PC-3 (cell line): ENCODE data around the gene TMTC1. TPM values are rescaled to one million over a fixed set of nuclear protein-coding genes. Genes with fewer than 3 reads are reported as not detected.

Experiments
- ATAC-seq: fragments of 200-7000 bp; cut with Tn5 transposase; 2 replicates; pipeline ENCODE4 v1.9.1; 2020; ENCODE audit warnings: mild to moderate bottlenecking, moderate library complexity
- BruUV-seq: library from RNA; stranded (reverse); fragments of 400-500 nt; replicated peaks from 2 replicates; lab custom pipeline; 2021; lab: Mats Ljungman, UMichigan
- CTCF ChIA-PET: fragments of 300-600 bp; sonication (Branson Sonifier 250); formaldehyde crosslinking; loops from one replicate; lab custom pipeline; 2022; ENCODE audit warnings: antibody characterized with exemption; lab: Charles Lee
- POLR2A ChIA-PET: fragments of 300-600 bp; sonication (Branson Sonifier 250); formaldehyde crosslinking; loops from one replicate; lab custom pipeline; 2022; ENCODE audit warnings: antibody characterized with exemption; ENCODE audit not compliant: unreplicated experiment; lab: Charles Lee
- DNase-seq: peaks from one replicate; pipeline ENCODE4 v3.0.0-alpha.2; 2015
- H2AFZ ChIP-seq: fragments of 300-600 bp; sonication (generic); 2 replicates; pipeline ENCODE4 v1.6.0; 2016; ENCODE audit warnings: antibody characterized with exemption, low read length
- H3F3A ChIP-seq: fragments of 300-600 bp; sonication (generic); one replicate; pipeline ENCODE4 v1.6.0; 2017; ENCODE audit warnings: antibody characterized with exemption, low read length, control low read depth, mild to moderate bottlenecking; ENCODE audit not compliant: unreplicated experiment
- H3K27ac ChIP-seq: fragments of 300-600 bp; sonication (generic); 2 replicates; pipeline ENCODE4 v1.5.1; 2016; ENCODE audit warnings: mild to moderate bottlenecking, low read length
- H3K27me3 ChIP-seq: fragments of 300-600 bp; sonication (generic); 2 replicates; pipeline ENCODE4 v1.6.1; 2016; ENCODE audit warnings: low read length, mixed read lengths
- H3K36me3 ChIP-seq: fragments of 300-600 bp; sonication (generic); 2 replicates; pipeline ENCODE4 v1.6.1; 2016; ENCODE audit warnings: low read depth, mixed run types, low read length, mixed read lengths
- H3K4me1 ChIP-seq: fragments of 300-600 bp; sonication (generic); 2 replicates; pipeline ENCODE4 v1.5.1; 2016; ENCODE audit warnings: low read length; ENCODE audit not compliant: insufficient read depth
- H3K4me2 ChIP-seq: fragments of 300-600 bp; sonication (generic); 2 replicates; pipeline ENCODE4 v1.6.0; 2016; ENCODE audit warnings: low read length
- H3K4me3 ChIP-seq: fragments of 300-600 bp; sonication (generic); 2 replicates; pipeline ENCODE4 v1.5.1; 2016; ENCODE audit warnings: mild to moderate bottlenecking, low read length, mixed read lengths
- H3K79me2 ChIP-seq: fragments of 300-600 bp; sonication (generic); 2 replicates; pipeline ENCODE4 v1.6.1; 2017; ENCODE audit warnings: low read length, mixed read lengths
- H3K9ac ChIP-seq: fragments of 300-600 bp; sonication (generic); 2 replicates; pipeline ENCODE4 v1.6.0; 2016; ENCODE audit warnings: mild to moderate bottlenecking, low read length
- H3K9me2 ChIP-seq: fragments of 300-600 bp; sonication (generic); replicated peaks from 2 replicates; pipeline ENCODE4 v1.6.1; 2016; ENCODE audit warnings: mixed run types, low read length, mixed read lengths
- H3K9me3 ChIP-seq: fragments of 300-600 bp; sonication (generic); 2 replicates; pipeline ENCODE4 v1.6.1; 2016; ENCODE audit warnings: low read length, mixed read lengths
- H4K20me1 ChIP-seq: fragments of 300-600 bp; sonication (generic); 2 replicates; pipeline ENCODE4 v1.6.1; 2016; ENCODE audit warnings: low read length, mixed read lengths
- EZH2 ChIP-seq: fragments of 300-600 bp; sonication (generic); IDR thresholded peaks from one replicate; pipeline ENCODE4 v1.6.1; 2017; ENCODE audit warnings: antibody characterized with exemption, mild to moderate bottlenecking, low read length; ENCODE audit not compliant: unreplicated experiment
- EZH2phosphoT487 ChIP-seq: fragments of 300-600 bp; sonication (generic); IDR thresholded peaks from 2 replicates; pipeline ENCODE4 v1.6.1; 2018; ENCODE audit warnings: mild to moderate bottlenecking, antibody characterized with exemption, low read length, borderline replicate concordance
- intact Hi-C: fragments of 100-400 bp; cut with micrococcal nuclease; formaldehyde crosslinking; loops from 2 replicates; pipeline ENCODE4 v1.9.0; 2023
- total RNA-seq: library from RNA; depleted of rRNA; stranded (reverse); fragments of >200 nt; gene quantifications from 2 replicates; pipeline ENCODE4 v1.2.3, GENCODE V29; 2014
- TF ChIP-seq, protein P1 (sequence below): fragments of 300-600 bp; sonication (generic); conservative IDR thresholded peaks from 2 replicates; pipeline ENCODE4 v1.5.1; 2017; ENCODE audit warnings: antibody characterized with exemption, low read depth, mild to moderate bottlenecking, low read length

Gene TMTC1
- total RNA-seq, 1 experiment from 2014 or later, result 5.8 TPM

DNA sequence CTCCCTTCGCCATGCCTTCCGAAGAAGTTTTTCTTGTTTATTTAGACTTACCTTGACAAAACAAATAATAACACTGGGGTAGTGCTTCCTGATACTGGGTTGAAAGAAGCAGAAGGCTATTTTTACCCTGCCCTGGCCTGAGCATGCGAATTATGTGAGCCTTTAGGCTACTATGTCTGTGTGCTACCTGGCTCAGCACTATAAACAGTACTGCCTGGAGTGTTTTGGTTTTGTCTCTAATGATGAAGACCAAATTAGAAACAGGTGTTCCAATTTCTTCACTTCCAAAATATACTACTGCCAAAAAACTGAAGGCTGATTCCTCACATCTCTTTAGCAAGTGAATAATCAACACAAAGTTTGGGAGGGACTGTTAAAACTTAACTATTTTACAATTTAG, 278.6 kb downstream of the TMTC1 start:
- Histone ChIP-seq H3K27ac (no peak overlapping the region), H3F3A (no peaks in the 10 kb centered on the region), H3K27me3 (peaks cover 7% of the 10 kb centered on the region), H3K9ac (no peak overlapping the region), H3K79me2 (no peaks in the 10 kb centered on the region), H3K4me3 (no peak overlapping the region), H4K20me1 (no peaks in the 10 kb centered on the region), H3K9me3 (no peaks in the 10 kb centered on the region), H3K4me2 (no peak overlapping the region), H2AFZ (no peak overlapping the region), H3K4me1 (peaks cover 4% of the 10 kb centered on the region; the same call in 1 of the 2 replicates), H3K9me2 (no peaks in the 10 kb centered on the region), H3K36me3 (no peaks in the 10 kb centered on the region)
- ChIA-PET CTCF (no interaction called here), POLR2A (no interaction called here)
- DNase-seq (no peak), ATAC-seq (no peak)
- BruUV-seq, result no TSS peak
- intact Hi-C loops, result no loop called here
- TF ChIP-seq EZH2phosphoT487 (no peak), EZH2 (no peak)
- TF ChIP-seq, protein P1, sequence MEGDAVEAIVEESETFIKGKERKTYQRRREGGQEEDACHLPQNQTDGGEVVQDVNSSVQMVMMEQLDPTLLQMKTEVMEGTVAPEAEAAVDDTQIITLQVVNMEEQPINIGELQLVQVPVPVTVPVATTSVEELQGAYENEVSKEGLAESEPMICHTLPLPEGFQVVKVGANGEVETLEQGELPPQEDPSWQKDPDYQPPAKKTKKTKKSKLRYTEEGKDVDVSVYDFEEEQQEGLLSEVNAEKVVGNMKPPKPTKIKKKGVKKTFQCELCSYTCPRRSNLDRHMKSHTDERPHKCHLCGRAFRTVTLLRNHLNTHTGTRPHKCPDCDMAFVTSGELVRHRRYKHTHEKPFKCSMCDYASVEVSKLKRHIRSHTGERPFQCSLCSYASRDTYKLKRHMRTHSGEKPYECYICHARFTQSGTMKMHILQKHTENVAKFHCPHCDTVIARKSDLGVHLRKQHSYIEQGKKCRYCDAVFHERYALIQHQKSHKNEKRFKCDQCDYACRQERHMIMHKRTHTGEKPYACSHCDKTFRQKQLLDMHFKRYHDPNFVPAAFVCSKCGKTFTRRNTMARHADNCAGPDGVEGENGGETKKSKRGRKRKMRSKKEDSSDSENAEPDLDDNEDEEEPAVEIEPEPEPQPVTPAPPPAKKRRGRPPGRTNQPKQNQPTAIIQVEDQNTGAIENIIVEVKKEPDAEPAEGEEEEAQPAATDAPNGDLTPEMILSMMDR, result no peak

DNA sequence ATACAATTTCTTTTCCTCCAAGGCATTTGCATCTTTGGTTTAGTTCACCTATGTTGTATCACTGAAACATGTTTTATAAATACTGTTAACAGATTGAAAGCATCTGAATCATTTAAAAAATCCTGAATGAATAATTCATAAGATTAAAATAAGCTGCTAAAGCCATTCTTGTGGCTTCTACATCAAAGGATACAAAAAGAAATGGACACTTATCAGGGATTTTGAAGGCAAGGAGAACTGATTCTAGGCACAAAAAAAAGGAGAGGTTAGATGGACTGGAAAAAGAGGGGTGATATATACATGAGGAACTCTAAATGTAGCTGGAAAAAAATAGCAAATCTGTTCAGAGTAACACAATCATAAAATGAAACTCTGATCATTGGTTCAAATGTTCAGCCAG, 280.5 kb downstream of the TMTC1 start:
- no peak overlapping the region for H3K27ac ChIP-seq
- H3K36me3 ChIP-seq, result no peaks in the 10 kb centered on the region
- H2AFZ ChIP-seq, result no peak overlapping the region
- H3K9ac ChIP-seq, result no peak overlapping the region
- no peak overlapping the region for H3K4me2 ChIP-seq
- H3K27me3 ChIP-seq, result peaks cover 12% of the 10 kb centered on the region
- intact Hi-C loops, result no loop called here
- no peaks in the 10 kb centered on the region for H3F3A ChIP-seq
- ATAC-seq (no peak), DNase-seq (no peak)
- H4K20me1 ChIP-seq, result no peaks in the 10 kb centered on the region
- no peaks in the 10 kb centered on the region for H3K9me3 ChIP-seq
- TF ChIP-seq EZH2 (no peak), EZH2phosphoT487 (no peak)
- TF ChIP-seq, protein P1, result no peak
- no peak overlapping the region for H3K4me3 ChIP-seq
- POLR2A ChIA-PET, result no interaction called here
- H3K9me2 ChIP-seq, result no peaks in the 10 kb centered on the region
- BruUV-seq, result no TSS peak
- CTCF ChIA-PET, result no interaction called here
- H3K79me2 ChIP-seq, result no peaks in the 10 kb centered on the region
- H3K4me1 ChIP-seq, result peaks cover 4% of the 10 kb centered on the region; the same call in 1 of the 2 replicates

DNA sequence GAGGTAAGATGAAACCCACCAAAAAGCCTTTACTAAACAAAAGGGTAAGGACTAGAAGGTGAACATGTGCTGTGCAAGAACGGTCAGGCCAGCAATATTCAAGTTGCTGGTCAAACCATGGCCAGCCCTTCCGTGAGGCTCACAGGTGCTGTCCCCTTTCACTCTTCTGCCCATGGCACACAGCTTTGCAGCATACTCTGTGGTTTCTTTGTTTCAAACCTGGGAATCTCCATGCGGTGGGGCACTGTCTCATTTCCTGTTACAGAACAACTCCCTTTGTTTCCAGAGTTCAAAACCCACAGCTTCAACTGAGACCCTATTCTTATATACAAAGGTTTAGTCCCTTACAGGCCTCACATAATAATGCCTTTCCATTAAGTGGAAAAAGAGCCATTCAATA, 284.5 kb downstream of the TMTC1 start:
- Histone ChIP-seq H3K27ac (no peak overlapping the region), H3F3A (no peaks in the 10 kb centered on the region), H3K36me3 (no peaks in the 10 kb centered on the region), H3K4me1 (no peaks in the 10 kb centered on the region), H3K9me2 (no peaks in the 10 kb centered on the region), H3K27me3 (peaks cover 26% of the 10 kb centered on the region), H3K9ac (no peak overlapping the region), H4K20me1 (no peaks in the 10 kb centered on the region), H3K79me2 (no peaks in the 10 kb centered on the region), H3K4me3 (no peak overlapping the region), H2AFZ (no peak overlapping the region), H3K4me2 (no peak overlapping the region), H3K9me3 (no peaks in the 10 kb centered on the region)
- BruUV-seq, result no TSS peak
- POLR2A ChIA-PET, result no interaction called here
- intact Hi-C loops, result no loop called here
- CTCF ChIA-PET, result no interaction called here
- TF ChIP-seq, protein P1, result no peak
- TF ChIP-seq EZH2 (no peak), EZH2phosphoT487 (no peak)
- DNase-seq (no peak), ATAC-seq (no peak)
